GM19463 (cell line): Measurements from ENCODE around the gene TMTC4.
A peak's percentile ranks its signal among the peaks of the same experiment; 100 is the strongest.
"Not testable (repeated sequence)": the region's sequence is repeated elsewhere in the genome, so short reads cannot be mapped to it uniquely, and the experiment has no call there.

ENCODE experiments used
- ATAC-seq: cut with Tn5 transposase; IDR thresholded peaks from one replicate; pipeline ENCODE4 v1.9.1; 2021; ENCODE audit warnings: mild to moderate bottlenecking, moderate library complexity; ENCODE audit not compliant: unreplicated experiment

The TMTC4 gene

DNA sequence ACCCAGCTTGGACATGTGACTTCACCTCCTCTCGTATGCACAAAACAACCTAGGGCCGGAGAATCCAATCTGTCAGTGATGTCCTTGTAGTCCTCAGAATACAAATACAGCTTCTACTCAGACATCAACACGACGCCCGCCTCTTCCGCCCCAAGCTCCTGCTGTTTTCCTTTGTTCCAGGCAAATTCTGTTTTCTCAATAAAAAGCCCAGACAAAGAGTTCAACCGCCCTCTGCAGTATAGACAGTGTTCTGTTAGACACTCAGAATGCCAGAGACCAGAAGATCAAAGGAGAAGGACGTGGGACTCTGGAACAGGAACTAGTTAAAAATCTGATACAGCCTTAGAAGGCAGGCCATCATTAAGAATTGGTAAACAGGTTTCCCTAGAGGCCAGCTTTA lies 44.0 kb downstream of the TMTC4 start:
- no peak for ATAC-seq

- ATAC-seq, result no peak
These were observed 47.5 kb downstream of the TMTC4 start for GRCh38 chr13:100627120-100627519.

DNA sequence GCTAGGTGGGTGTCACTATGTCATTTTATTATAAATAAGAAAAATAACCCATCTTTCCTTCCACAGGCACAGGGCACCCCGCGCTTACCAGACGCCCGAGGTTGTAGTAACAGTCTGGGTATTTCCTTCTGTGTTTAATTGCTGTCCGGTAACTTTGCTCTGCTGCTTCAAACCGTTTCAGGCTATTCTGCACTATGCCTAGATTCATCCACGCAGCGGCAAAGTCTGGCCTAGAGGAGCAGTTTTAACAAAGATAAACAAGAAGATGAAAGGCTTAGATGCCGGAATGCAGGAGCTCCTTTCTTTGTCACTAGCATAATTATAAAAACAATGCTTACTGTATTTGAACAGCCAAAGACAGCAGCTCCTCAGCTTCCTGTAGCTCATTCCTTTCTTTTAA lies 49.1 kb downstream of the TMTC4 start:
- no peak for ATAC-seq

GRCh38 chr13:100620792-100621191 lies 53.8 kb downstream of the TMTC4 start:
- no peak for ATAC-seq

GRCh38 chr13:100619940-100620339 lies 54.7 kb downstream of the TMTC4 start:
- ATAC-seq, result no peak

DNA sequence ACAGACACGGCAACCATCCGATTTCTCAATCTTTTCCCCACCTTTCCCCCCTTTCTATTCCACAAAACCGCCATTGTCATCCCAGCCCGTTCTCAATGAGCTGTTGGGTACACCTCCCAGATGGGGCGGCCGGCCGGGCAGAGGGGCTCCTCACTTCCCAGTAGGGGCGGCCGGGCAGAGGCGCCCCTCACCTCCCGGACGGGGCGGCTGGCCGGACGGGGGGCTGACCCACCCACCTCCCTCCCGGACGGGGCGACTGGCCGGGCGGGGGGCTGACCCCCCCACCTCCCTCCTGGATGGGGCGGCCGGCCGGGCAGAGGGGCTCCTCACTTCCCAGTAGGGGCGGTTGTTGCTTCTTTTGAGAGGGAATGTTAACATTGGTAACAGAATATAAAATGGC lies 55.7 kb downstream of the TMTC4 start:
- ATAC-seq, result not testable (repeated sequence)

- ATAC-seq, result no peak
These were observed 61.6 kb downstream of the TMTC4 start for GRCh38 chr13:100613031-100613430.

DNA sequence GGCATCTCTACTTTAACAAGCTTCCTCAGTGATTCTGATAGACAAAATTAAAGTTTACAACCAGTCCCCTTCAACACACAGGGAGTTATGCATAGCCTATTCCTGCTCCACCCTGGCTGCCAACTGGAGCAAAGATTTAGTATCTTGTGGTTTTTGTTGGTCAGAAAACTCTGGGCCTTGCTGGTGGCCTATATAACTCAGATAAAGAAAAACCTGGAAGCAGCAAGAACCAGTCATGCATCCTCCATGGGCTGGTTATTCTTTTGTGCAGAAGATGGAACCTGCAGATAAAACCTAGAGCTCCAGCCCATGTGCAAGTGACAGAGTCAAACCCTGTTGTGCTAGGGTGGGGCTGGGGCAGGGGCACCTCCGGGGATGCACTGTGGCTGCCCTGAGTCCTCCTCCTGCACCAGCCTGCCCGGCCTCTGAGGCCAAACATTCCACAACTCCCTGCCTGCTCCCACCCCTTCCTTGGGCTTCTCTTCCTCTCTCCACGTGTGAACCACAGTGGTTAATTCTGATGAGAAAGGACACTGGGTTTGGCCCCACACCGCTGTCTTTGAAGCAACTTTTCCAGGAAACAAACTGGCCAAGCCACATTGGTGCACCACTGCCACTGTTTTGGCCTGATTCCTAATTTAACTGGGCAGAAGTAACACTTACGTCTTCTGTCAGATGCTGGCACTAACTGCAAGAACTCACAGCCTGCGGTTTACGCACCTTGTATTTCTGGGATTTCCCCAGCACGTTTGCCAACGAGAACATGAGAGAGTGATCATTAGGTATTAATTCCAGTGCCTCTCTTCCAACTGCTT lies 62.7 kb downstream of the TMTC4 start:
- no peak for ATAC-seq

DNA sequence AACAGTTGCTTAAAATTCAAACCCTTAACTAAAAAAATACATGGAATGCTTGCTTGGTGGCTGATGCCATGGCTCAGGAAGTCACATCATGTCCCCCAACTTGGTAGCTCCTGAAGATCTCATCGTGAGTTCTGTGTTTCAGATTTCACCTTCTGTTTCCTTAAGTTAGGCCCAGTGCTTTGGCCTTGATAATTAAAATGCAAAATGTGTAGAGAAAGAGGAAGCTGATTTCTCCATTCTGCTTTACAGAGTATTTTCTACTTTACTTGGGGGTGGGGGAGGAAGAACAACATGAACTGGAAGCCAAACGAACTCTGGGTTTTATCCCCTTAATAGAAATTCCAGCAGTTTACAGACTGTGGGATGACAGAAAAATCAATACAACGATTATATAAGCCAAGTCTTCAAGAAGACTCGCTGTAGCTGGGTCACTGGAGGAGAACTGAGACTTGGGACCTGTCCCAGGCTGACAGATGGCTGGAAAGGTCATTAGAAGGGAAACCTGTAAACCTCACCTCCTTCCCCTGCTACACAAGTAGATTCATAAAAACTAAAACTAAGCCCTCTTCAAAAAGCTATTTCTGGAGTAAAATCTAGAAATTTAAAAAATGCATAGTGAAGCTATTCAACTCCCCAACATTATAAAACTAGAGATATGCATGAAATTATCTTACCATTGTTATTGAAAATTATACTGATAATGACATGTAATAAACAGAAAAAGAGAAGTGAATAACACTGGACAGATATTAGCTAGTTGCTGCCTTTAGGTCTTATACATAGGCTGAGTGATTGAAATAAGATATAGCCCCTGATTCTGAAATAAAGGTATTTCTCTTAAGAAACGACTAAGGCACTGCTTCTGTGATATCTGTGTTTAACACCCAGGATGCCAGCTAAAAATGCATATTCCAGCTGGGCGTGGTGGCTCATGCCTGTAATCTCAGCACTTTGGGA lies 63.9 kb downstream of the TMTC4 start:
- ATAC-seq, result peak; percentile 23

- peak; percentile 84 for ATAC-seq
These were observed 65.7 kb downstream of the TMTC4 start for GRCh38 chr13:100608906-100609305.

GRCh38 chr13:100608489-100608888 lies 66.1 kb downstream of the TMTC4 start:
- ATAC-seq, result no peak

GRCh38 chr13:100604918-100605710 lies 69.5 kb downstream of the TMTC4 start:
- no peak for ATAC-seq

- ATAC-seq, result no peak
These were observed 72.0 kb downstream of the TMTC4 start for GRCh38 chr13:100602493-100603111.

- ATAC-seq, result no peak
These were observed 72.9 kb downstream of the TMTC4 start for GRCh38 chr13:100601716-100602115.

DNA sequence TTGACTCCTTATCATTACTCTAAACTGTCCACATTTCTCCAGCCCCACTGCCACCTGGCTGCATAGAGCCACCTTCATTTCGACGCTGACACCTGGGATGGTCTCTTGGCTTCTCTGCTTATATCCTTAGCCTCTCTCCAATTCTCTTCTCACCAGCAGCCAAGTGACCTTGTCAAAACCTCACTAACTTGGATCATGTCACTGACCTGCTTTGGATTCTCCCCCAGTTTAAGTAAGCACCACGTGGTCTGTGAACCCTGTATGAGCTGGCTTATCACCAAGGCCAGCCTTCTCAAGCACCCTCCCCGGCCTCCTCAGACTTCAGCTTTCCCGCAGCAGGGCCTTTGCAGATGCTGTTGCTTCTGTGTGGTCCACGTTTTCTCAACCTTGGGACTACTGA lies 73.7 kb downstream of the TMTC4 start:
- no peak for ATAC-seq

- no peak for ATAC-seq
These were observed 74.1 kb downstream of the TMTC4 start for GRCh38 chr13:100600461-100600860.

DNA sequence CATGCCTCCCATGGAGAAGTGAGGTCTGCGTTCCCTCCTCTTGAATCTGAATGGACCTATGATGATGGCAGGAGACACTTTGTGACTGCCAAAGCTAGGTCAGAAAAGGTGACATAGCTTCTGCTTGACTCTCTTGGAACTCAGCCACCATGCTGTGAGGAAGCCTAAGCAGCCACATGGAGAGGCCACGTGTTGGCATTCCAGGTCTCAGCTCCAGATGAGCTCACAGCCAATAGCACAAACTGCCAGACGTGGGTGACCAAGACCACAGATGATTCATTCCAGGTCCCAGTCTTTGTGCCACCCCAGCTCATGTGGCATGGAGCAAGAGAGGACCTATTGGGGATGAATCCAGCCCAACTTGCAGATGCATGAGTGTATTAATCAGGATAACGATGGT lies 77.3 kb downstream of the TMTC4 start:
- ATAC-seq, result no peak

DNA sequence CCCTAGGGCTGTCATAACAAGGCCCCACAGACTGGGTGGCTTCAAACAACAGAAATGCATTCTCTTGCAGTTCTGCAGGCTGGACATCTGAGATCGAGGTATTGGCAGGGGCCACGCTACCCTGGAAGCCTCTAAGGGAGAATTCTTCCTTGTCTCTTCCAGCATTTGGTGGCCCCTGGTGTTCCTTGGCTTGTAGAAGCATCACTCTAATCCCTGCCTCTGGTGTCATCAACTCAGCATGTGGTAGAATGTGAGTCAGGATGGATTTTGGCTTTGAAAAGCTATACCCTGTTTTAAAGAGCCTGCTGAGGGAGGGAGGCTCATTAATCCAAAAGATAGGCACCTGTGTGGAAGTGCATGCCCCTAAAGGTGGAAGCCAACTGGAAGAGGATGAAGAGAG lies 78.1 kb downstream of the TMTC4 start:
- ATAC-seq, result no peak

DNA sequence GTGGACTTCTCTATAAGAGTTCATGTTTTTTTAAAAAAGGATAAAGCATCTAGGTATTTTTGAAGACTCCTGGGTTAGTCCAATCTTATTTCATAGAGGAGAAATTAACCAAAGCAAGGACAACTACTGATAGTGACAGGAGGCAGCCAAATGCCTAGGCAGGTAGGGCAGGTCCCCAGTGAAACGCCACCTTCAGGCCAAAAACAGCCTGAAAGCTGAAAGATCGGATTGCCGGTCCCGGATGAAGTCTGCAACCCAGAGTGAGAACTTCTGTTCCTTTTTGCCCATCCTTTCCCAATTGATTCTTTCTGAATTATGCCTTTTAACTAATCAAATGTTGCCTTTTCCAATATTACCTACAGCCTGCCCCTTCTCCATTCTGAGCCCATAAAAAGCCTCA lies 79.9 kb downstream of the TMTC4 start:
- ATAC-seq, result no peak

DNA sequence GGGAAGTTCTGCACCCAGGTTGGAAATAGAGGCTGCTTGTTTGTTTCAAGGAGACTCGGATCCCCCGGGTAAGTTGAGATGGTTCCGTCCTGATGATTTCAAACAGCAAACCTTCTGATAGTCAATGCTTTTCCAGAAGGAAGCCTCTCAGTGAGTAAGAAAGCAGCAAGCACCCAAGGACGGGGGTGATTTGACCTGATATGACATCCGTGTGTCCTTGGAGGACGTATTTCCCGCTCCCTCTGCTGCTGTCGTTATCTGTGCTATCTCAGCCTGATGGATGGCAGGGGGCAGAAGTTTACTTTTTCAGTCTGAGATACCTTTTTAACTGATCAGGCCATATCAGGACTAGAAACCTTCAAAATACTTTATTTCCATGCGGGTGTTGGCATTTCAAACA lies 80.3 kb downstream of the TMTC4 start:
- ATAC-seq, result no peak
